Anterior cingulate cortex (tissue), 58 donors: ENCODE results near the gene SENP1.
A peak's percentile ranks its signal among the peaks of the same experiment; 100 is the strongest.
"Not testable (repeated sequence)": the region's sequence is repeated elsewhere in the genome, so short reads cannot be mapped to it uniquely, and the experiment has no call there.

ENCODE experiments used
- DNase-seq, 58 donors: peaks; one replicate each; lab custom pipeline; 2025; lab: John Stamatoyannopoulos, UW

Gene SENP1

DNA sequence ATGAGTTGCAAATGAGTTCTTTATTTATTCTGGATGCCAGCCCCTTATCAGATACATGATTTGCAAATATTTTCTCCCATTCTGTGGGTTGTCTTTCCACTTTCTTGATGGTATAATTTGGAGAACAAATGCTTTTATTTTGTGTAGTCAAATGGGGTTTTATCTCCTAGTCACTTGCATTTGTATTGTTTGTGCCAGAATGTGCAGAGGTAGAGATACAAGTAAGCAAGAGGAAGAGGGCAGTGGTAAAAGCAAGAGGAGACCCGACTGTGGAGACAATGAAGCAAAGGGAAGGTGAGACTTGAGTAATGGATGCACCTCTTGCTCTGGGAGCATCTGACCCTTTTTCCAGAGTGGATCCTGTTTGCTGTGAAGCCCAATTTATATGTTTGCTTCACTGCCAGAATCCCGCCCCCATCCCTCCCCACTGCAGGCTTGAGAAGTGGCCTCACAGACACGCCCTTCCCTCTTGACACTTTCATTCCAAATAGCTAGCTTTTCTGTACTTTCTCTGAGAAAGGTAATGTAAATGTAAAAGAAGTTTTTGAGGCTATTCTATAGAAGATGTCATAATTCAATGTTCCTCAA lies 12.5 kb upstream of the SENP1 start:
- DNase-seq, result no peak

DNA sequence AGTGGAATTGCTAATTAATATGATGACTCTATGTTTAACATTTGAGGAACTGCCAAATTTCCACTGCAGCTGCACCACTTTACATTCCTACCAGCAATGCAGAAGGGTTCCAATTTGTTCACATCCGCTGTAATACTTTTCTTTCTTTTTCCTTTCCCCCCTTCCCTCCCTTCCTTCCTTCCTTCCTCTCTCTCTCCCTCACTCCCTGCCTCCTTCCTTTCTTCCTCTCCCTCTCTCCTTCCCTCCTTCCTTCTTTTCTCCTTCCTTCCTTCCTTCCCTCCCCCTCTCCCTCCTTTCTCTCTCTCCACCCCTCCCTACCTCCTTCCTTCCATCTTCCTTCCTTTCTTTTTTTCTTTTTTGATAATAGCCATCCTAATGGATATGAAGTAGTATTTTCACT lies 10.1 kb upstream of the SENP1 start:
- no peak for DNase-seq

DNA sequence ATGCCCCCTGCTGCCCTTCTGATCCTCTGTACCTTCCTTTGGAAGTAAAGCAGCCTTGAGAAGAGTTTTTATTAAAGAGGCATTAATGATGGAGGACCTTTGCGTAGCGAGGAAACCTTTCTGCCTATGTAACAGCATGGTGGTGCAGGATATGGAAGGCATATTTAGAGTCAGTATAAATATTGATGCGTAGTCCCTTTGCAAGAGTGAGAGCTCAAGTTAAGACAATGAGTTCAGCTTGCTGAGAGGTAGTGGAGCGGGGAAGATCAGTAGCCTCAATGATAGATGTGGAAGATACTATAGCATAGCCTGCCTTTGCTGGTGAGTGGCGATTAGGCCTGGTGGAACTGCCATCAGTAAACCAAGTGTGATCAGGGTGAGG lies 5.4 kb upstream of the SENP1 start:
- DNase-seq, result not testable (repeated sequence)

DNA sequence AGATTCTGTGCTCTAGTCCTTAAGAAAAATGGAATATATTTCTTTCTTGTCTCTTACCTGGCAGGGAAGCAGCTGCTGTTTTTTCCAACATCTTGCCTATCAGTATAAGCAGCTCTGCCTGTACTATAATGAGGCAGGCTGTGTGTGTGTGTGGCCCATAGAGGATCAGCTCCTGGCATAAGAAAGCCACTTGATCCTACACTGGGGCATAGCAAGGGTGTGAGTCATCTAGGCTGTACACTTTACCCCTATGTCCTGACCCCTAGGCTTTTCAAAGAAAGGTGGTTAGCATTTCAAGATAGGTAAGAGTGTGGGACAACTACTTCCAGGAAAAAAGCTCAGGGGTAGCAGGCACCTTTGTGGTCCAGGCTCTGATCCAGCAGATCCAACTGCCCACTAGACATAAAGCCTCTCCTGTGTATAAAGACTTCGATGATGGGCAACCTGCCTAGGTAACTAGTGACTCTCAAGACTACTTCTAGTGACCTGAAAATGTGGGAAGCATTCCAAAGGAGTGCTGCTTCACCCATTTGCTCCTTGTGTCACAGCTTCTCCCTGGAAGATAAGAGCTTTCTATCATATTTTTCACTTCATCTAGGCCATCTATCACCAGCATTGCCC lies 4.9 kb upstream of the SENP1 start:
- DNase-seq, result no peak

DNA sequence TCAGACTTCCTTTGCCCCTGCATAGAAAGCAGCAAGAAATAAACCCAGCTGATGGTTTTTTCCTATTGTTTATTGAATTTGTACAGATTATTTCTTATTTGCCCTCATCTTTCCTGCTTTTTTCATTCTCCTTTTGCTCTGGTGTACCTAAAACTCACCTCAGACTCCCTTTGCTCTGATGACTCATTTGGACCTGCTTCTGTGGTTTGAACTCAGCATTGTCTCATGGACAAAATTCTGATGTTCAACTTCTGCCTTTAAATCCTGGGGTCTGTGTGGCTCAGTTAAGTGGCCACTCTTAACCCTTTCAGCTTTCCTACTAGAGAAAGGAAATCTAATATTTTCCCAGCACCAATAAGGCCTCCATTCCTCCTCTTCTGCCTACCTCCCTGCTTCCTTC lies 3.5 kb upstream of the SENP1 start:
- DNase-seq, result no peak

DNA sequence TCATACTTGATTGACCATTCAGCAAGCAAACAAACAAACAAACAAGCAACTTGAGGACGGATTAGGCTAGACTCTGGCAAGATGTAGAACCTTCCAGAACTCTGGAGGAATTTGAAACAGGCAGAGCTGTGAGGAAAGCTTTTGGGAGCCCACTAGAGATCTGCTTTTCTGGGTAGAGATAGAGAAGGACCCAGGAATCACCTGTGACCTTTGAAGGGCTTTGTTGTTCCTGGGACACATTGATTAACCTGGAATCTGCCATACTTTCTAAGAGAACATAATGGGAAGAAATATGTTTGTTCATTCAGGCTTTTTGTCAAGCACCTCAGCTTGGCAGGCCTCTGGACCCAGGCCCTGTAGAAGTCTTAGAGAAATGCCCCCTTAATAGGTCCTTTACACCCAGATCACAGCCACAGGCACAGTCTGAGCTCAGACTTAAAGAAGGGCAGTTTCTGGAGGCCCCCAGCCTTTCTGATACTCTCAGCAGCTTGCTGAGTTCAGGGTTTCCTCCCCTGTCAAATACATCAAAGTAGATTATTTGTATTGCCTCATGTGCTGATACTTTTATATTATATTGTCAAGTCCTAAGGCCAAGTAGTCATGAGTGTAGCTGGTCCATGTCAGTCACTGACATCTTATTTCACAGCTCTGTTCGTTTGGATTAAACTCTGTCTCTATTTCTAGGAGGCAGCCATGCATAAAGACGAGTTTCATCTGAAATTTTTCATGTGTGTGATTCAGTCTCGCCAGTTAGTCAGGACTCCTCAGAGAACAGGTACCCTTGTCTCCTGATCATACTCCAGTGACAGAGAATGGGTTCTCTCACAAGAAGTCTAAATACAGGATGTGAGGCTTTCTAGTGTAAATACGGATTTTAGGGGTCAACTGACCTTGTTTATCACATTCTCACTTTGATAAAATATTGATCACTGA lies 1.1 kb upstream of the SENP1 start:
- no peak for DNase-seq

DNA sequence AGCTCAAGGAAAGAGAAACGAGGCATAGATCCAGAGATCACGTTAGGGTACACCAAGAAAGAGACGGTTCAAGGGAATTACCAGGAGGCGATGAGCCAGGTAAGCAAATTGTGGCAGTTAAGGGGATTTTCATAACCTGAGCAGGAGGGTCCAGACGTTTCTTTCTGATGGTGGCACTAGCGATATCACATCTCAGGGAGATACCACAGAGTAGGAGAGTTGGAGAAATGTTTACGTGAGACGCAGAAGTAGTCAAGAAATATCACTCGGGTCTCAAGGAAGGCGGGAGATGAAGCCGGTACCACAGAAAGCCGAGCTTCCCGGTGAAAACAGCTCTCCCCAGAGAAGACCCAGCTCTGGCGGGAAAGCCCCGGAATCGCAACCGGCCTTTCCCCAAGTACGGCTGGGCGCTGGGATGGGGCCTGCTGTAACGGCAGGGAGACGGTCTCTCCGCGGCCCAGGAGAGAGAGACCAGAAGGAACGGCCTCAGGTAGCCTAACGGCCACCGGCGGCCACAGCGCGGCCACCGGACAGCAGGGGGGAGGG lies 485 bp downstream of the SENP1 start:
- DNase-seq, result peak in 4 of 58 donors; percentile 41 to 72 (median 48)

DNA sequence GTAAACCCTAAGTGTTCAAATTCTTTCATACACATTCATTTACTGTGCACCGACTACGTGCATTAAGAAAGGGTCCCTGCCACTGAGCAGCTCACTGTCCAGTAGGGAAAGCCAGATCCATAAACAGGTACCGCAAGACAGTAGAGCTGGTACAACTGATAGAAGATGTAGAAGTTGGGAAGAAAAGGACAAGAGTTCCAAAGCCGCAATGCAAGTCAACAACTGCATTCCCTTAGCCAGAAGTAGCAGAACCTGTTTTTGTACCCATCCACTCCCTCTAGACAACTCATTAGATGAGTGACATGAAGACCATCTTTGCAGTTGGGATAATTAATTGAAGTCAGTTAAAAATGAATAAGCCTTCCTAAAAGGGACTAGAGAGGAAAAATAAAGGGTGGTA lies 1.3 kb downstream of the SENP1 start:
- no peak for DNase-seq

DNA sequence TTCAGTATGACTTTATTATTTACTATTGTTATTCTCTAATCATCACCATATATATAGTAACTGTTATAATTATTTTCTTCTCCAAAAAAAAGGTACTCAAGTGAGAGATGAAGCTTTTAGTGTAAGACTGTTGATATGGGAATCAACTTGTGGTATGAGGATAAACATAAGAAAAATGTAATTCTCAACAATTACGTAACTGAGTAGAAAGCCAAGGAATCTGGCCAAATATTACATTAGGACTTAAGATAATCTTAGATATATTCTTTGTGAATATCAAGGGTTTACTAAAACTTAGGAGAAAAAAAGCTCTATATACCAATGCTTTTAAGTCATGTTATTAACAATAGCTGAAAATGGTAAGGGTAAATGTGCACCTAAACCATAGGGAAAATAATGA lies 13.3 kb downstream of the SENP1 start:
- no peak for DNase-seq

DNA sequence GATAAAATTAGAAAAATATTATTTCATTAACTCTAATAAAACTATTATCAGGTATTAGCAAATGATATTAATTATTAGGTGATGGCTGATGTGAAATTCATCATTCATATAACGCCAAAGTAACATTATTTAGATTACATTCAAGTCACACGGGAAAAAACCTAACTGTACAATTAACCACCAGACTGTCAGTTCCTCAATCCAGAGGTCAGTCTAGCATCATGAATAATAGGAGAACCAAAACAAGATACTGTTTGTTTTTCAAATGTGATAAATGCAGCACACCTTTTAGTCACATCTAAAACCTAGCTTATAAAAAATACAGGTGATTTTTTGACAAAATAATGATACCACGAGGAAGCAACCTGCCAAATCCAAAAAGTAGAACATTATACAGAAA lies 19.6 kb downstream of the SENP1 start:
- no peak for DNase-seq

DNA sequence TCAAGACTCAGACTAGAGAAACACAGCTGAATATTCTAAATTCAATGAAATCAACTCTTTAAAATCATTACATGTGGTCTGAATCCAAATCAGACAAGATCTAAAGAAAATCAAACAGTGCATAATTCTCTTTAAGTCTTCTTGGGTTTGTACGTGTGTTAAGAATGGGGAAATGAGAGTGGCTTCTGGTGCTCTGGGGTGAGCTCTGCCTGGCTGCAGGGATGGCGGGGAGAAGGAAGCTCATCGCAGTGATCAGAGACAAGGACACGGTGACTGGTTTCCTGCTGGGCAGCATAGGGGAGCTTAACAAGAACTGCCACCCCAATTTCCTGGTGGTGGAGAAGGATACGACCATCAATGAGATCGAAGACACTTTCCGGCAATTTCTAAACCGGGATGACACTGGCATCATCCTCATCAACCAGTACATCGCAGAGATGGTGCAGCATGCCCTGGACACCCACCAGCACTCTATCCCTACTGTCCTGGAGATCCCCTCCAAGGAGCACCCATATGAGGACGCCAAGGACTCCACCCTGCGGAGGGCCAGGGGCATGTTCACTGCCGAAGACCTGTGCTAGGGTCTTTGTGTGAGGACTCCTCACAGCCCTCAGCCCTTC lies 20.9 kb downstream of the SENP1 start:
- no peak for DNase-seq

DNA sequence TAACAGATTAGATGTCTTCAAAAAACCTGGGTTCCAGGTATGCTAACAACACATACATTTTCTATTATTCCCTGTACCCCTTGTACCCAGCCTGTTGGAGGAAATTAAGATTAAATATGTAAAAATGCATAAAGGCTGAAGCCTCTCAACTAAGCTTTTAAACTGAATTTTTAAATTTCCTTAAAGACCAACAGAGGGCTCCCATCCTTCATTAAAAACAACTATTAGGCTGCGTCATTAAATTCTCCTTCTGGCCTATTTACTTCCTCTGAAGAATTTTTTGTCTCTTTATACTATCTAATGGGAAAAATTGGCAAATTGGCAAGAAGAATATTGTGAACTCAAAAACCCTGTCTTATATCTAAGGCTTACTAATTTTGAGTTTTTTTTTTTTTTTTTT lies 21.8 kb downstream of the SENP1 start:
- no peak for DNase-seq

DNA sequence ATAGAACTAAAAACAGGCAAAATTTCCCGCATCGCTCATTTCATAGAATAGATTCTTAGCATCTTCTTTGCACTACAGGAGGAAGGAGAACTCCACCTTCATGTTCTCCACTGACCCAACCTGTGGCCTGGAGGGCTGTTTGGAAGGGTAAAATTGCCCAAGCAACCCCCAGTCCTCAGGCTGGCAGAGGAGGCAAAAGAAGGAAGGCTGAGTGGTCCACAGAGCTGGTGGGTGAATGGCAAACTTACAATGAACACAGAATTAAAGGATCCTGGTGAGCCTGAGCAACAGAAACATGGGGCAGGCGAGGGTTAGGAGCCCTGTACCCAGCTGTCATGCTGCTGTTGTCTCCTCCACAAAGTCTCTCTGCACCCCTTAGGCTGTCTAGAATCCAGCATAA lies 25.1 kb downstream of the SENP1 start:
- no peak for DNase-seq

DNA sequence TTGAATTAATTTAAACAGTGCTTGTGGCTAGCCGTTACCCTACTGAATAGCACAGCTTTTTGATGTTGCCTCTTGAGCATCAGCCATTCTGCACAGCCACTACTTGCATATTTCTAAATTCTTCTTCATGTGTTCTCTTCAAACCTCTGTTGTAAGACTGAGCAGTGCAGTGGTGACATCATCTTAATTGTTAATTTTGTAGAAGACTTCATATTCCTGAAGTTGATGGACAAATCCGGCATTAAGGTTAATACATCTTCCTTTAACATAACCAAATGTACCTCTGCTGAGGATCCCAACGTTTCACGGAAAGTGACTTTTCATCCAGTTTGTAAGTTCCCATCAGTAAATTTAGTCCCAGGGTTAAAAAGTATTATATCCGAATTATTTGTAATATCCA lies 25.6 kb downstream of the SENP1 start:
- DNase-seq, result no peak

DNA sequence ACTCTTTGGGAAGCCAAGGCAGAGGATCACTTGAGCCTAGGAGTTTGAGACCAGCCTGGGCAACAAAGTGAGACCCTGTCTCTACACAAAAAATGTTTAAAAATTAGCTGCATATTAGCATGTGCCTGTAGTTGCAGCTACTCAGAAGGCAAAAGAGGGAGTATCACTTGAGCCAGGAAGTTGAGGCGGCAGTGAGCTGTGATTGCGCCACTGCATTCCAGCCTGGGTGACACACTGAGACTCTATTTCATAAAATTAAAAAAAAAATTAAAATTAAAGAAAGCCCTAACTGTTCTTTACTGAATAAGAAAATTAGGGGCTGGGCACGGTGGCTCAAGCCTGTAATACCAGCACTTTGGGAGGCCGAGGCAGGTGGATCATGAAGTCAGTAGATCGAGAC lies 27.0 kb downstream of the SENP1 start:
- DNase-seq, result no peak

DNA sequence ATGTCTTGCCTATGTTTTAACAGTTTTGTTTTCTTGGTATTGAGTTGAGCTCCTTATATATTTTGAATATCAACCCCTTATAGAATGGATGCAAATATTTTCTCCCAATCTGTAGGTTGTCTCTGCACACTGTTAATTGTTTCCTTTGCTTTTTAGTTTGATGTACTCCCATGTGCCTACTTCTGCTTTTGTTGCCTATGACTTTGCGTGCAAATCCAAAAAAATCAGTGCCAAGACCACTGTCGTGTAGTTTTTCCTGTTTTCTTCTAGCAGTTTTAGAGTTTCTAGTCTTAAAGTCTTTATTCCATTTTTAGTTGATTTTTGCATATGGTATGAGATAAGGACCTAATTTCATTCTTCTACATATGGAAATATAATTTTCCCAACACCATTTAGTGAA lies 28.8 kb downstream of the SENP1 start:
- DNase-seq, result no peak

DNA sequence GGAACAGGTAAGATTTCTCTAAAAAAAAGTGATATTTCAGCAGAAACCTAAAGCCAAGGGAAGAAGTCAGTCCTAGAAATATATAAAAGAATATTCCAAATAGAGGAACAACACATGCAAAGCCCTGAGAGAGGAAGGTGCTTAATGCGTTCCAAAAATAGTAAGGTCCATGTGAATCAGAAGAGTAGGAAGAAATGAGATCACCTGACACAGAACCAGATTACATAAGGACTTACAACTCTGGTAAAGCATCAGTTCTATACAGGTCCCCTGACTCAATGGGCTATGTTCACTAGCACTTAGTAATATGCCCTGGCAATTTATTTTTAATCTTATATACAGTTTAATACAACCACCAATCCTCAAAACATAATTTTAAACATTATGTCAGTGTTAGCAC lies 30.0 kb downstream of the SENP1 start:
- DNase-seq, result no peak

DNA sequence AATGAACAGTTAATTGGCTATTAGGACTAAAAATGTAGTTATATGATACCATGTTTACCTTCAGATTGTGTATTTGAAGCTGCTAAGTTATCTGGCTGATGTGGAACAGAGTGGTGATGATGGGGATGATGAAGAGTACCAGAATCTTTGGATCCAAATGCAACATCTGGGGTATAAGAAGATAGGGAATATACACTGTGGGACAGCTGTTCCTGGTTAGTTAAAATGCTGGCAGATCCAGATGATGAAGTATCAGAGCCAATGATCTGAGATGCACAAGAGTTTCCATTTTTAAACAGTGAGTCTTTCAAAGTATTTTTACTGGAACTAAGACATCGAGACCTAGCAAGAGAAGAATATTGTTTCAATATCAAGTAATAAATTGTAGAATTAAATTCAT lies 31.6 kb downstream of the SENP1 start:
- no peak for DNase-seq

DNA sequence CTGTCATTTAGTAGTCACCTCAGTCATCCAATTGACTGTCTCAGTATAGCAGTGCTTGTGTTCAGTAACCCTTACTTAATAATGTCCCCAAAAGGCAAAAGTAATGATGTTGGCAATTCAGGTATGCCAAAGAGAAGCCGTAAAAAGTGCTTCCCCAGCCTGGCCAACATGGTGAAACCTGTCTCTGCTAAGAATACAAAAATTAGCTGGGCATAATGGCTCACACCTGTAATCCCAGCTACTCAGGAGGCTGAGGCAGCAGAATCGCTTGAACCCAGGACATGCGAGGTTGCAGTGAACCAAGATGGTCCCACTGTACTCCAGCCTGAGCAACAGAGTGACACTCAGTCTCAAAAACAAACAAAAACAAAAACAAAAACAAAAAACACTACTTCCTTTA lies 33.6 kb downstream of the SENP1 start:
- DNase-seq, result no peak

DNA sequence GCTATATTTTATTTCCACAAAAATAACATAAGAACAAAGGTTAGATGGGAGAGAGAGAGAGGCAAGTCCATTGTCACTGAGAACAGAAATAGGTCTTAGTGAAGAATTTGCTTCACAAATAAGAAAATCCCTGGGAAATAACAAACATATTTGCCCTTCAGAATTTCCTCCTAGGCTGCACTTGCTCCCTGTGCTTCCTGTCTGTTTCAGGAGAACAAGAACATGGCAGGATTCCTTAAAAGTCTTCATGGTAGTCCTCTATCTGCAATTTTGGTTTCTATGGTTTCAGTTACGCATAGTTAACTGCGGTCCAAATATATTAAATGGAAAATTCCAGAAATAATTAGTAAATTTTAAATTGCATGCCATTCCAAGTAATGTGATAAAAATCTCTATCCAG lies 34.1 kb downstream of the SENP1 start:
- no peak for DNase-seq

DNA sequence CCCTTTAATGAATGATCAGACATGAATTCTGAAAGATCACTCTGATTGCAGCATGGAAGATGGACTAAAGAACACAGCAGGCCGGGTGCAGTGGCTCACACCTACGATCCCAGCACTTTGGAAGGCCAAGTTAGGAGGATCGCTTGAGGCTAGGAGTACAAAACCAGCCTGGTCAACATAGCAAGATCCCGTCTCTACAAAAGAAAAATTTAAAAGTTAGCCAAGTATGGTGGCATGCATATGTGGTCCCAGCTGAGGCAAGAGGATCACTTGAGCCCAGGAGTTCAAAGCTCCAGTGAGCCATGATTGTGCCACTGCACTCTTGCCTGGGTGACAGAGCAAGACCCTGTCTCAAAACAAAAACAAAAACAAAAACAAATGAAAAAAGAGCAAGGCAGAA lies 35.1 kb downstream of the SENP1 start:
- DNase-seq, result no peak
